ENCODE results near the gene ZMYND19.
"Not testable (repeated sequence)": the region's sequence is repeated elsewhere in the genome, so short reads cannot be mapped to it uniquely, and the experiment has no call there.

ZMYND19 gene

GRCh38 chr9:137578518-137579258 lies 11.6 kb downstream of the ZMYND19 start, which contains the start of gene DPH7:
DPH7 (minus strand) TSS chr9:137578925; CDS start chr9:137578777, 148 bp downstream.
- peak; percentile 98 for TF ChIP-seq CTCF (IDR thresholded peaks at IDR 0.05; ENCODE audit: control extremely low read depth, extremely low read depth, low read depth, missing control alignments)
- ChIA-PET POLR2A (no interaction called here), CTCF (interaction anchor here (1.0 to 6.2 kb wide), 8 partner anchors 12 to 60 kb away, joined by 3 to 74 read pairs (median 4); partner anchors contain the start of genes MRPL41 and ZMYND19)
- DNase-seq (ENCODE audit: extremely low spot score) = peak; percentile 99

- CTCF ChIA-PET = interaction anchor here (0.7 to 1.6 kb wide), 2 partner anchors 16 to 24 kb away, joined by 4 read pairs; partner anchors contain the start of gene MRPL41
- POLR2A ChIA-PET = interaction anchor here (0.6 to 1.1 kb wide), 2 partner anchors 15 to 22 kb away, joined by 4 to 5 read pairs; partner anchors contain the start of gene ZMYND19
- no peak for TF ChIP-seq CTCF (IDR thresholded peaks at IDR 0.05; ENCODE audit: control extremely low read depth, extremely low read depth, low read depth, missing control alignments)
- no peak for DNase-seq (ENCODE audit: extremely low spot score)
Measured at GRCh38 chr9:137575716-137576411, 14.4 kb downstream of the ZMYND19 start.

GRCh38 chr9:137575364-137575715 lies 15.0 kb downstream of the ZMYND19 start:
- CTCF ChIA-PET = interaction anchor here (0.7 to 1.6 kb wide), 2 partner anchors 16 to 23 kb away, joined by 4 read pairs; partner anchors contain the start of gene MRPL41
- POLR2A ChIA-PET = interaction anchor here (0.6 to 1.1 kb wide), 2 partner anchors 15 to 22 kb away, joined by 4 to 5 read pairs; partner anchors contain the start of gene ZMYND19
- no peak for TF ChIP-seq CTCF (IDR thresholded peaks at IDR 0.05; ENCODE audit: control extremely low read depth, extremely low read depth, low read depth, missing control alignments)

DNA sequence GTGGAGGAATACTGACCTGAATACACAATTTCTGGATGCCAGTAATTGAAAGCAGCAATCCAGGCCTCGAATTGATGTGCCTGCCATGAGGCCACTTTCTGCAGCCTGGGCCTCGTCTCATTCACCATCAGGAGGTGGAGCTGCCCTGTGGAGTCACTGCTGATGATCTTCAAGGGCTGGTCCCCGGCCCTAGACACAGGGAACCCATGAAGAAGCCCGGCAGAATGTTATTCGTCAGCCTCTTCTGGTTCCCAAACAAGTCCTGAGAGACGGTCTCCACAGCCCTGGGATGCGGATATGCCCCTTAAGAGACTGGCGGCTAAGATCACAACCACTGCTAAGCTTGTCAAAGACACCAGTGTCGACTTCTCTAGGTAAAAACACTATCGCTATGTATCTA lies 16.1 kb downstream of the ZMYND19 start:
- no peak for TF ChIP-seq CTCF (IDR thresholded peaks at IDR 0.05; ENCODE audit: control extremely low read depth, extremely low read depth, low read depth, missing control alignments)
- no peak for DNase-seq (ENCODE audit: extremely low spot score)
- ChIA-PET POLR2A (interaction anchor here (0.6 kb wide), 1 partner anchor 100 kb away, joined by 4 read pairs; no protein-coding TSS in a partner anchor), CTCF (interaction anchor here (1.6 kb wide), 1 partner anchor 22 kb away, joined by 4 read pairs; the partner anchor contains the start of gene MRPL41)

More at GRCh38 chr9:137575364-137575715, 15.0 kb downstream of the ZMYND19 start:
- peak; percentile 73 for DNase-seq (ENCODE audit: extremely low spot score)

GRCh38 chr9:137570566-137570965 lies 19.7 kb downstream of the ZMYND19 start:
- ChIA-PET POLR2A (no interaction called here), CTCF (no interaction called here)
- DNase-seq (ENCODE audit: extremely low spot score) = no peak
- TF ChIP-seq CTCF (IDR thresholded peaks at IDR 0.05; ENCODE audit: control extremely low read depth, extremely low read depth, low read depth, missing control alignments) = no peak

- POLR2A ChIA-PET = no interaction called here
- no peak for DNase-seq (ENCODE audit: extremely low spot score)
- no peak for TF ChIP-seq CTCF (IDR thresholded peaks at IDR 0.05; ENCODE audit: control extremely low read depth, extremely low read depth, low read depth, missing control alignments)
- CTCF ChIA-PET = no interaction called here
Measured at GRCh38 chr9:137569609-137570203, 20.6 kb downstream of the ZMYND19 start.

DNA sequence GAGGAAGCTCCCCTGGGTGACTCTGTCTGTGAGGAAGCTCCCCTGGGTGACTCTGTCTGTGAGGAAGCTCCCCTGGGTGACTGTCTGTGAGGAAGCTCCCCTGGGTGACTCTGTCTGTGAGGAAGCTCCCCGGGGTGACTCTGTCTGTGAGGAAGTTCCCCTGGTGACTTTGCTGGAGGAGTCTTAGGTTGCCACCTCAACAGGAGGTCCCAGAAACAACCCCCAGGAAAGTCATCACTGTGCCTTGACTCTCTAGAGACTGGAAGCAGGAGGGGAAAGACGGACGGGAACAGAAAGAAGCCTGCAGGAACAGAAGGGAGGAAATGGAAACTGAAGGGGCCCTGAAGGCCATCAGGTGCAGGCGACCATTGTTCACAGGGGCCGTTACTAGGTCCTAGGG lies 21.9 kb downstream of the ZMYND19 start:
- DNase-seq (ENCODE audit: extremely low spot score); CTCF ChIA-PET; POLR2A ChIA-PET: not testable (repeated sequence)

Measured in GM10248 (cell line).